IMR-90 (cell line): ENCODE results near the gene UNC5A. TPM values are rescaled to one million over a fixed set of nuclear protein-coding genes. Genes with fewer than 3 reads are reported as not detected.

Experiments used
- ATAC-seq: fragments of 200-7000 bp; cut with Tn5 transposase; 2 replicates; pipeline ENCODE4 v1.9.1; 2020; ENCODE audit warnings: low read depth, mild to moderate bottlenecking, moderate library complexity
- BruUV-seq: library from RNA; stranded (reverse); fragments of 400-500 nt; replicated peaks from 2 replicates; lab custom pipeline; 2021; lab: Mats Ljungman, UMichigan
- CTCF ChIA-PET: fragments of 300-600 bp; formaldehyde crosslinking; extraction: SDS; loops from one replicate; lab custom pipeline; 2021; ENCODE audit warnings: antibody characterized with exemption; lab: Yijun Ruan, JAX
- POLR2A ChIA-PET: fragments of 300-600 bp; sonication (Branson Sonifier 250); formaldehyde crosslinking; loops from one replicate; lab custom pipeline; 2022; ENCODE audit warnings: antibody characterized with exemption; ENCODE audit not compliant: unreplicated experiment; lab: Charles Lee
- DNase-seq: peaks from one replicate; pipeline ENCODE4 v3.0.0; 2013
- H2AFZ ChIP-seq: replicated peaks from 2 replicates; pipeline ENCODE3; 2013; ENCODE audit warnings: low read length, mild to moderate bottlenecking; ENCODE audit not compliant: poor library complexity
- H2AK5ac ChIP-seq: 2 replicates; pipeline ENCODE4 v1.6.1; 2013; ENCODE audit warnings: low read depth, low read length, inconsistent platforms
- H2AK9ac ChIP-seq: replicated peaks from 2 replicates; pipeline ENCODE3; 2013; ENCODE audit warnings: mild to moderate bottlenecking, low read depth, low read length, moderate library complexity; ENCODE audit not compliant: poor library complexity
- H2BK120ac ChIP-seq: 2 replicates; pipeline ENCODE4 v1.6.1; 2013; ENCODE audit warnings: low read depth, low read length, inconsistent platforms
- H2BK15ac ChIP-seq: 3 replicates; pipeline ENCODE4 v1.6.1; 2013; ENCODE audit warnings: low read depth, low read length, inconsistent platforms
- H2BK20ac ChIP-seq: 2 replicates; pipeline ENCODE4 v1.6.1; 2013; ENCODE audit warnings: low read depth, mild to moderate bottlenecking, inconsistent platforms, low read length, moderate library complexity
- H2BK5ac ChIP-seq: 2 replicates; pipeline ENCODE4 v1.6.1; 2013; ENCODE audit warnings: mild to moderate bottlenecking, low read depth, low read length, inconsistent platforms; ENCODE audit not compliant: poor library complexity, severe bottlenecking
- H3K14ac ChIP-seq: replicated peaks from 2 replicates; pipeline ENCODE4 v1.6.1; 2013; ENCODE audit warnings: low read depth, low read length, inconsistent platforms
- H3K18ac ChIP-seq: 2 replicates; pipeline ENCODE4 v1.6.1; 2013; ENCODE audit warnings: low read depth, low read length, control low read depth
- H3K23ac ChIP-seq: 2 replicates; pipeline ENCODE4 v1.6.1; 2013; ENCODE audit warnings: low read depth, low read length, inconsistent platforms
- H3K27ac ChIP-seq: 2 replicates; pipeline ENCODE4 v1.5.1; 2013; ENCODE audit warnings: mild to moderate bottlenecking, control low read depth, low read length; ENCODE audit not compliant: insufficient read depth
- H3K27me3 ChIP-seq: 2 replicates; pipeline ENCODE4 v1.6.1; 2013; ENCODE audit warnings: low read length; ENCODE audit not compliant: control insufficient read depth, insufficient read depth
- H3K36me3 ChIP-seq: 2 replicates; pipeline ENCODE4 v1.6.1; 2013; ENCODE audit warnings: low read length, mixed read lengths; ENCODE audit not compliant: control insufficient read depth, insufficient read depth
- H3K4ac ChIP-seq: 2 replicates; pipeline ENCODE4 v1.6.1; 2013; ENCODE audit warnings: low read depth, low read length, inconsistent platforms
- H3K4me1 ChIP-seq: 2 replicates; pipeline ENCODE4 v1.6.1; 2013; ENCODE audit warnings: low read length, mixed read lengths; ENCODE audit not compliant: control insufficient read depth, insufficient read depth
- H3K4me2 ChIP-seq: 2 replicates; pipeline ENCODE4 v1.6.1; 2013; ENCODE audit warnings: low read depth, mild to moderate bottlenecking, control low read depth, low read length, moderate library complexity
- H3K4me3 ChIP-seq: 2 replicates; pipeline ENCODE4 v1.5.1; 2013; ENCODE audit warnings: low read depth, mild to moderate bottlenecking, control low read depth, low read length, moderate library complexity; ENCODE audit not compliant: insufficient read depth
- H3K56ac ChIP-seq: 2 replicates; pipeline ENCODE4 v1.6.1; 2013; ENCODE audit warnings: low read length, inconsistent platforms; ENCODE audit not compliant: insufficient read depth; ENCODE audit errors: extremely low read depth
- H3K79me1 ChIP-seq, 2 experiments: 2 replicates each; pipeline ENCODE4 v1.6.1; 2013; ENCODE audit warnings: low read length in 2 of 2, inconsistent platforms in 1 of 2, low read depth in 1 of 2
- H3K9ac ChIP-seq: 2 replicates; pipeline ENCODE4 v1.6.1; 2013; ENCODE audit warnings: low read depth, low read length, control low read depth
- H3K9me1 ChIP-seq: 2 replicates; pipeline ENCODE4 v1.6.1; 2013; ENCODE audit warnings: low read length, inconsistent platforms; ENCODE audit not compliant: insufficient read depth
- H3K9me3 ChIP-seq: 2 replicates; pipeline ENCODE4 v1.6.1; 2013; ENCODE audit warnings: low read length; ENCODE audit not compliant: control insufficient read depth, insufficient read depth
- H4K20me1 ChIP-seq: 2 replicates; pipeline ENCODE4 v1.6.1; 2013; ENCODE audit warnings: low read length, inconsistent platforms; ENCODE audit not compliant: insufficient read depth
- H4K5ac ChIP-seq: 2 replicates; pipeline ENCODE4 v1.6.1; 2013; ENCODE audit warnings: mild to moderate bottlenecking, low read depth, low read length, control low read depth
- H4K8ac ChIP-seq, 2 experiments: 2 replicates each; pipeline ENCODE4 v1.6.1; 2013; ENCODE audit warnings: low read depth in 2 of 2, low read length in 2 of 2, control low read depth in 1 of 2, inconsistent platforms in 1 of 2
- H4K91ac ChIP-seq: 2 replicates; pipeline ENCODE4 v1.6.1; 2013; ENCODE audit warnings: low read depth, low read length, inconsistent platforms; ENCODE audit not compliant: insufficient read depth
- BHLHE40 ChIP-seq: fragments of 150-350 bp; IDR thresholded peaks from 2 replicates; pipeline ENCODE4 v1.6.1; 2016; ENCODE audit warnings: mild to moderate bottlenecking, low read depth, low read length
- CHD1 ChIP-seq: IDR thresholded peaks from 2 replicates; pipeline ENCODE4 v1.6.1; 2012; ENCODE audit warnings: low read depth, low read length, improper control_type of control experiment
- FOS ChIP-seq: fragments of 150-350 bp; IDR thresholded peaks from 2 replicates; pipeline ENCODE4 v1.6.1; 2016; ENCODE audit warnings: low read depth, low read length
- MAFK ChIP-seq: IDR thresholded peaks from 2 replicates; pipeline ENCODE4 v1.6.1; 2012; ENCODE audit warnings: low read depth, low read length, improper control_type of control experiment
- NFE2L2 ChIP-seq: fragments of 150-350 bp; IDR thresholded peaks from 2 replicates; pipeline ENCODE4 v1.6.1; 2016; ENCODE audit warnings: low read depth, mild to moderate bottlenecking, low read length
- POLR2A ChIP-seq: IDR thresholded peaks from 2 replicates; pipeline ENCODE4 v1.6.1; 2012; ENCODE audit warnings: mild to moderate bottlenecking, low read depth, low read length
- RAD21 ChIP-seq: IDR thresholded peaks from 2 replicates; pipeline ENCODE4 v1.6.1; 2012; ENCODE audit warnings: low read length, improper control_type of control experiment
- RFX5 ChIP-seq: IDR thresholded peaks from 2 replicates; pipeline ENCODE4 v1.8.0; 2012; ENCODE audit warnings: low read depth, mild to moderate bottlenecking, low read length, moderate library complexity
- SMC3 ChIP-seq: fragments of 150-350 bp; IDR thresholded peaks from 2 replicates; pipeline ENCODE4 v1.6.1; 2016; ENCODE audit warnings: low read depth, mild to moderate bottlenecking, antibody characterized with exemption, low read length, moderate library complexity
- WGBS, 2 experiments: methylation state at CpG; one replicate each; pipeline versions ENCODE4 v1.1.5 to v1.1.7; 2013; ENCODE audit warnings: missing lambda C conversion rate in 2 of 2; ENCODE audit not compliant: insufficient read length in 1 of 2; ENCODE audit errors: extremely low coverage in 2 of 2; 5-methylcytosine and 5-hydroxymethylcytosine counted together
- dilution Hi-C: fragments of 300-500 bp; cut with HindIII; formaldehyde crosslinking; loops from one replicate; pipeline ENCODE4 v1.14.3; 2018; ENCODE audit warnings: low sequenced_read_pairs; ENCODE audit not compliant: unreplicated experiment
- in situ Hi-C: fragments of 300-500 bp; cut with MboI; formaldehyde crosslinking; loops from 3 replicates; pipeline ENCODE4 v1.14.3; 2019; ENCODE audit warnings: low sequenced_read_pairs, inconsistent platforms, mixed read lengths
- intact Hi-C: fragments of 100-400 bp; cut with micrococcal nuclease; formaldehyde crosslinking; loops from 2 replicates; pipeline ENCODE4 v1.10.0; 2022
- polyA plus RNA-seq, 3 experiments: library from polyadenylated mRNA; depleted of rRNA; stranded (reverse); fragments of >200 nt; gene quantifications; 2 replicates each; pipeline ENCODE4 v1.2.3, GENCODE V29; 2012; ENCODE audit warnings: low replicate concordance in 1 of 3
- total RNA-seq: library from RNA; depleted of rRNA; stranded (reverse); fragments of >200 nt; gene quantifications from 2 replicates; pipeline ENCODE4 v1.2.3, GENCODE V29; 2012
- TF ChIP-seq, protein P1 (sequence below): conservative IDR thresholded peaks from 2 replicates; pipeline ENCODE4 v1.5.1; 2012; ENCODE audit warnings: mild to moderate bottlenecking, low read depth, low read length, improper control_type of control experiment
- TF ChIP-seq, protein P2 (sequence below): fragments of 150-350 bp; IDR thresholded peaks from 2 replicates; pipeline ENCODE4 v1.6.1; 2016; ENCODE audit warnings: low read depth, mild to moderate bottlenecking, low read length, moderate library complexity, borderline replicate concordance

The UNC5A gene
- total and polyA plus RNA-seq, 2 of the 4 experiments (the other 2 are of a cell fraction): not detected

DNA sequence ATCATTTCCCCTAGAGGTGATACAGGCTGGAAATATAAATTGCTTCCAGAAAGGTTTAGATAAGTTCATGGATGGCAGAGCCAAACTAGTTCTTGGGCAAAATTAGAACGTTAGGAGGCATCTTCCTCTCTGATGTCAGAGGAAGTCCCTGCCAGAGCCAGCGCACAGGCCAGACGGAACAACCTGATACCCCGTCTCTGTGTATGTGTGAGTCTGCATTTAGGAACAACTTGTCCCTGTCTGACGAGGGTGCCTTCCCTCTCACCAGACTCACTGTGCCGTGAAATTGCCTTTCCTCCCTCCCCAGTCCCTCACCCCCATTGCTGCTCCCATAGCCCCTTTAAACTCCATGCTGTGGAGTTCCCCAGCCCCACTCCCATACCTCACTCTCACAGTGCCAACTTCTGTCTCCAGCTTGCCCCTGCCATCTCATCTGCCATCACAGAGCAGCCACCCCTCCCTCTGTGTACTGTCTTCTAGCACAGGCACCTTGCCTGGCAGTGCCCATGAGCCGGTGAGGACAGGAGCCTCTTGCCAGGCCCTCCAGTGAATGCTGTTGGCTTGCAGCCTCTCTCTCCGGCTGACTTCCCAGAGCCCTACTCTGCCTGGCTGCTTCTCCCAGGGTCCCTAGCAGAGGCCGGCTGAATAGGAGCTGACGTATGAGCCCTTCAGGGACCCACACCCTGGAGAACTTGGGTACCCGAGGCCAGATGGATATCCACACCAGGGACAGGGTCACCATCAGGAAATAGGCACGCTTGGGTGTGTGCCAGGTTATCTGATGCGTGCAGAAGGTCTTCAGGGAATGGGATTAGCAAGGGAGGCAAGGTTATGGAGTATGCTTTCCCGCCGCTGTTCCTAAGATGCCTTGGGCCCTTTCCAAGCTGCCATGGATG lies 26.7 kb downstream of the UNC5A start:
- H2BK120ac ChIP-seq: no peak overlapping the region
- H4K8ac ChIP-seq: no peak overlapping the region
- intact Hi-C loops (no loop called here), dilution Hi-C loops (no loop called here), in situ Hi-C loops (no loop called here)
- H3K4me2 ChIP-seq: no peak overlapping the region
- H3K14ac ChIP-seq: no peak overlapping the region
- no peak overlapping the region for H3K9ac ChIP-seq
- no peaks in the 10 kb centered on the region for H3K4me1 ChIP-seq
- no peaks in the 10 kb centered on the region for H3K79me1 ChIP-seq
- H3K18ac ChIP-seq: no peak overlapping the region
- H3K4ac ChIP-seq: no peak overlapping the region
- TF ChIP-seq RAD21 (no peak), POLR2A (no peak), MAFK (no peak), FOS (no peak), NFE2L2 (no peak), BHLHE40 (no peak), CHD1 (no peak), RFX5 (no peak), SMC3 (no peak)
- TF ChIP-seq, protein P1, sequence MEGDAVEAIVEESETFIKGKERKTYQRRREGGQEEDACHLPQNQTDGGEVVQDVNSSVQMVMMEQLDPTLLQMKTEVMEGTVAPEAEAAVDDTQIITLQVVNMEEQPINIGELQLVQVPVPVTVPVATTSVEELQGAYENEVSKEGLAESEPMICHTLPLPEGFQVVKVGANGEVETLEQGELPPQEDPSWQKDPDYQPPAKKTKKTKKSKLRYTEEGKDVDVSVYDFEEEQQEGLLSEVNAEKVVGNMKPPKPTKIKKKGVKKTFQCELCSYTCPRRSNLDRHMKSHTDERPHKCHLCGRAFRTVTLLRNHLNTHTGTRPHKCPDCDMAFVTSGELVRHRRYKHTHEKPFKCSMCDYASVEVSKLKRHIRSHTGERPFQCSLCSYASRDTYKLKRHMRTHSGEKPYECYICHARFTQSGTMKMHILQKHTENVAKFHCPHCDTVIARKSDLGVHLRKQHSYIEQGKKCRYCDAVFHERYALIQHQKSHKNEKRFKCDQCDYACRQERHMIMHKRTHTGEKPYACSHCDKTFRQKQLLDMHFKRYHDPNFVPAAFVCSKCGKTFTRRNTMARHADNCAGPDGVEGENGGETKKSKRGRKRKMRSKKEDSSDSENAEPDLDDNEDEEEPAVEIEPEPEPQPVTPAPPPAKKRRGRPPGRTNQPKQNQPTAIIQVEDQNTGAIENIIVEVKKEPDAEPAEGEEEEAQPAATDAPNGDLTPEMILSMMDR: no peak
- TF ChIP-seq, protein P2, sequence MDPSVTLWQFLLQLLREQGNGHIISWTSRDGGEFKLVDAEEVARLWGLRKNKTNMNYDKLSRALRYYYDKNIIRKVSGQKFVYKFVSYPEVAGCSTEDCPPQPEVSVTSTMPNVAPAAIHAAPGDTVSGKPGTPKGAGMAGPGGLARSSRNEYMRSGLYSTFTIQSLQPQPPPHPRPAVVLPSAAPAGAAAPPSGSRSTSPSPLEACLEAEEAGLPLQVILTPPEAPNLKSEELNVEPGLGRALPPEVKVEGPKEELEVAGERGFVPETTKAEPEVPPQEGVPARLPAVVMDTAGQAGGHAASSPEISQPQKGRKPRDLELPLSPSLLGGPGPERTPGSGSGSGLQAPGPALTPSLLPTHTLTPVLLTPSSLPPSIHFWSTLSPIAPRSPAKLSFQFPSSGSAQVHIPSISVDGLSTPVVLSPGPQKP: no peak
- H2BK5ac ChIP-seq: no peak overlapping the region
- H2AFZ ChIP-seq: no peak overlapping the region
- no peaks in the 10 kb centered on the region for H3K9me1 ChIP-seq
- H3K23ac ChIP-seq: no peak overlapping the region
- H3K27ac ChIP-seq: no peak overlapping the region
- no peak overlapping the region for H2AK5ac ChIP-seq
- H3K9me3 ChIP-seq: no peaks in the 10 kb centered on the region
- peaks cover 13% of the 10 kb centered on the region; the same call in 1 of the 2 replicates for H3K27me3 ChIP-seq
- H4K91ac ChIP-seq: no peak overlapping the region
- ChIA-PET CTCF (no interaction called here), POLR2A (no interaction called here)
- ATAC-seq (no peak), DNase-seq (no peak)
- H2AK9ac ChIP-seq: no peak overlapping the region
- H3K36me3 ChIP-seq: no peaks in the 10 kb centered on the region
- no peak overlapping the region for H2BK15ac ChIP-seq
- WGBS, 2 experiments: 90% methylated on average over 2 of the region's 15 CpGs; no CpG with 5 or more reads in 1 of the 2 experiments
- no peak overlapping the region for H3K4me3 ChIP-seq
- no peak overlapping the region for H2BK20ac ChIP-seq
- 0 out of 2 replicates have a peak, but pooled peaks cover 8% of the 10 kb centered on the region for H4K20me1 ChIP-seq
- BruUV-seq: no TSS peak
- H3K56ac ChIP-seq: no peak overlapping the region
- no peak overlapping the region for H4K5ac ChIP-seq
